GM18508 (cell line): Measurements from ENCODE around the gene EVC.

Experiments
- ATAC-seq: cut with Tn5 transposase; IDR thresholded peaks from one replicate; pipeline ENCODE4 v1.9.1; 2021; ENCODE audit warnings: moderate number of reproducible peaks; ENCODE audit not compliant: insufficient read depth, unreplicated experiment

The EVC gene

GRCh38 chr4:5710961-5711478 is at the start of gene EVC:
EVC (plus strand) TSS chr4:5711201; CDS start chr4:5711381, 180 bp downstream.
- ATAC-seq, result no peak

DNA sequence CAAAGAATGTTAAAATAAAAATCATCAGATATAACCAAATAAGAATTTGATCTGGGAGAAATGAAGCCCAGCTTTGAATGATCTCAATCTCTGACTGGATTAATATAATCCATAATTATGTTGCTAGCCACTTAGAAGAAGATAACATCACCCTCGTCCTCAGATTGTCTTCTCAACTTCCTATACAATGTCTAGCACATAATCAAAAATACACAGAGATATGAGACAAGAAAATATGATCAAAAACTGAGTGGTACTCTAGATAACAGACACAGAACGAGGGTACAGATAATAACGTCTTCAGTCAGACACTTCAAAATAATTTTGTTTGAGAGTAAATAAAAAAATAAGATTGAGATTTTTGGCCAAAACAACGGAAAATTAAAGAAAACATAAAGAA is 49.8 kb upstream of the EVC start:
- ATAC-seq, result no peak

DNA sequence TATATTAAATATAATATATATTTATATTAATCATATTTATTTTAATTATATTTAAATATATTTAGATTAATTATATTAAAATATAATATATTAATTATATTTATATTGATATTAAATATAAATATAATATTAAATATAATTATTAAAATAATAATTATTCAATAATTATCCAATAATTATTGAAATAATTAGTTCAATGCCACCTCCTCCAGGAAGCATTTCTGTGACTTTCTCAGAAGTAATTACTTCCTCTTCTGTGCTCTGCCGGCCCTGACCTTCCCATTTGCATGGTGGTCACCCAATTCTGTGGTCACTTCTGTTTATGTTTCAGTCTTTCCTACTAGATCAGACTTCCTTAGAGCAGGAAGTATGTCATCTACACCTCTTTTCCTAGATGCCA is 48.4 kb upstream of the EVC start:
- ATAC-seq, result no peak

GRCh38 chr4:5664778-5665177 is 46.2 kb upstream of the EVC start:
- no peak for ATAC-seq

- ATAC-seq, result no peak
Measured at GRCh38 chr4:5666741-5667140, 44.3 kb upstream of the EVC start.

- no peak for ATAC-seq
Measured at GRCh38 chr4:5676763-5677162, 34.2 kb upstream of the EVC start.

DNA sequence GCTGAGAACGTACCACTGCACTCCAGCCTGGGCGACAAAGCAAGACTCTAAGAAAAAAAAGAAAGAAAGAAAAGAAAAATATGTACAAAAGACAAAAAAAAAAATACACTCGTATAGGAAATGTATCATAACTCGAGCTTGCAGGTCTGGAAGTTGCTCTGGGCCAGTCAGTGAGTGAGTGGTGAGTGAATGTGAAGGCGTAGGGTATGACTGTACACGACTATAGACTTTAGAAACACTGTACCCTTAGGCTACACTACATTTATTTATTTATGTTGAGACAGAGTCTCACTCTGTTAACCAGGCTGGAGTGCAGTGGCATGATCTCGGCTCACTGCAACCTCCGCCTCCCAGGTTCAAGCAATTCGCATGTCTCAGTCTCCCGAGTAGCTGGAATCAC is 32.0 kb upstream of the EVC start:
- ATAC-seq, result no peak

GRCh38 chr4:5683566-5683965 is 27.4 kb upstream of the EVC start:
- no peak for ATAC-seq

DNA sequence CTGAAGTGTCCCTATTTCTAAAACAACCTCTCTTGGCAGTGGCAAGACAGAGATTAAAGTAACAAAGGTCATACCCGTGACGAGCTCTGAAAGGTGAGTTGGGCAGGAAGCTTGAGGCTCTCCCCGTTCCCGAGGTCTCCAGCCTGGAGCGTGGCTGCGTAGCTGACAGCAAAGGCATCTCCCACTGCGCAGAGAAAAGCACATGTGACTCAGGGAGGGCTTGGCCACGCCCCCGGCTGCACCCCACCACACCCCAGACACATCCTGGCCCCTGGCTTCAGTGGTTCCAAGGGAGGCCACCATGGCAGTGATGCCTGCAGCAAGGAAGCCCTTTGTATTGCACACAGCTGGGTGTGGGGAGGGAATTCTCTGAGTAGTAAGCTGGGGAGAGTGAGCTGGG is 25.7 kb upstream of the EVC start:
- no peak for ATAC-seq

- no peak for ATAC-seq
Measured at GRCh38 chr4:5686338-5686737, 24.7 kb upstream of the EVC start.

DNA sequence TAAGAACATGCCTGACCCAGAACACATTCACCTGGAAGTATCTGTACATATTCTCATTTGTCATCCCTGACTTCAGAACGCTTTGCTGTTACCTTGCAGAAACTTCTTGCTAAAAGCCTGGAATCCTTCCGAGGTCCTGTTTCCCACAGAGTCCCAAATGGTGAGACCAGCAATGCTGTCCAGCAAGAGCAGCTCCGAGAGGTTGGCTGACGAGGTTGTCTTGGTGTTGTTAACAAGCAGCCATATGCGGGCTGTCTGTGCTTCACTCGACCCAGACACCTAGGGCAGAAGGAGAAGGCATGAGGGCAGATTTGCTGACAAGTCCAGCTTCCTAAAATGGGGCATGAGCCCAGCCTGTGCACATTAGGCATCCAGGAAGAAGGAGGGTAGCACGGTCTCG is 21.9 kb upstream of the EVC start:
- no peak for ATAC-seq

DNA sequence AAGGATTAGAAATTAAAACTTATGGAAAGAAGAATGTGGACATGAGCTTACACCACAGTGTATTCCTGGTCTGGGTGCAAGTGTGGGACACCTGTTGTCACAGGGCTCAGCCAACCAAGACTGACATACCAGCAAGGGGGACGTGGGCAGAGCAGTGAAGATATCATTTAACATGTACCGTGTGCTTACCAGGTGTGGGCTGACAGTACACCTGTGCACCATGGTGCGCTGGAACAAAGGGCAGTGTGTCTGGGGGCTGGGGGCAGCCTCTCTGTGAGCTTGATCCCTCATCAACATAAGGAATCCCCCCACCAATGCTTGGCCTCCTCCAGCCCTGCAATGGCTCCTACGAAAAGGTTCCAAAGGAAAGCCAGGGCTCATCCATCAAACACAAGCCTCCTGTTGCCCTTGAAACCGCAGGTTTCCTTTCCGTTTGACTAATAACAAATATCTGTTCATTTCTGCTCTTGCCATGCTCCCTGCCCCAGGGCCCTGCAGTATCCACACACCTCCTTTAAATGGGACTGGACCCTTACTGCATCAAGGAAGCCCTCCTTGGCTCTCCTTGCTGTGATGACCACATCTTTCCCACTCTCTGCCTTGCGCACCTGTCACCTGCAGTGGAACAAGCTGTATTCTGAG is 19.4 kb upstream of the EVC start:
- no peak for ATAC-seq

DNA sequence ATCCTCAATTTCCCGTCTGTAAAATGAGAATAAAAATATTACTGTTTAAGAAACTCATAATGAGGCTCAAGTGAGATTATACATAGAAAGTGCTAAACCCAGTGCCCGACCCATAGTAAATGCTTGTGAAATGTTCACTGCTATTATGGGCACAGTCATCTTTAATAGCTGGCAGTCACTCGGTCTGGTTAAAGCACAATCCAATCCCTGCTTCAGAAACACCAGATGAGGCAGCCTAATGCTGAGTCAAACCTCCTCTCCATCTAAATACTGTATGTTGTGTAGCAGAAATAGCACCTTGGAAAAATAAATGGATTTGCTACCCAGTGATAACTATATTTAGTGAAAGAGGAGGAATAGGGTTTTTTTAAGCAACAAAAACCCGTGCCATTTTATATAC is 17.1 kb upstream of the EVC start:
- ATAC-seq, result no peak

DNA sequence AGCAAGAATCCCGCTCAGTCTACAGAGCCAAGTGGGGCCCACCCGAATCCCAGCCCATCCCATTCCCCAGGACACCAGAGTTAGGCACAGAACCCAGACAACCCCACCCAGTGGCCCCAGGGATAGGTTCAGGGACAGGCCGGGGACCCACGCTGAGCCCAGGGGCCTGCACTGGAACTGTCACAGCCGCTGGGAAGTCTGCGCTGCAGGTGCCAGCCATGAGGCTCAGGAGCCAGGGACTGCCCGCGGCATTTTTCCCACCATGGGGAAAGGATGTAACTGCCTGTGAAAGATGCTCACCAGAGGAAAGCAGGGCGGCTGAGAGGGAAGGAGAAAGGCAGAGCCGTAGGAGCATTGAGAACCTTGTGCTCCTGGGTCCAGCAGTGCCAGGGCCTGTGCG is 14.7 kb upstream of the EVC start:
- ATAC-seq, result no peak

GRCh38 chr4:5700459-5700858 is 10.5 kb upstream of the EVC start:
- no peak for ATAC-seq

GRCh38 chr4:5701971-5702370 is 9.0 kb upstream of the EVC start:
- no peak for ATAC-seq

DNA sequence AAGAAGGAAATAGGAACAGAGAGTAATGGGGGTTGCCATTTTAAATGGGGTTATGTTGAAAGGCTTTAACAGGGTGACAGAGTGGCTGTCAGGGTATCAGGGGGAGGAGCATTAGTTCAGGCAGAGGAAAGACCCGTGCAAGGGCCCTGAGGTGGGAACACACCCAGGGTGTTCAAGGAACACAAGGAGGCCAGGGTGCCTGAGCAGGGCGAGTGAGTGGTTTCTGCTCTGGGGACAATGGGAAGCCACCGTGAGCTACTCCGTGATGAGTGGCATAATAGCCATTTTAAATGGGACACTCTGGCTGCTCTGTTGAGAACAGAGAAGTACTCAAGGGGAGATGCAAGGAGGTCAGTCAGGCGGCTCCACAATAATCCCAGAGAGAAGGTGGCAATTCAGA is 7.2 kb upstream of the EVC start:
- no peak for ATAC-seq

GRCh38 chr4:5704276-5704675 is 6.7 kb upstream of the EVC start:
- ATAC-seq, result no peak

GRCh38 chr4:5705647-5706320 is 5.2 kb upstream of the EVC start:
- no peak for ATAC-seq

DNA sequence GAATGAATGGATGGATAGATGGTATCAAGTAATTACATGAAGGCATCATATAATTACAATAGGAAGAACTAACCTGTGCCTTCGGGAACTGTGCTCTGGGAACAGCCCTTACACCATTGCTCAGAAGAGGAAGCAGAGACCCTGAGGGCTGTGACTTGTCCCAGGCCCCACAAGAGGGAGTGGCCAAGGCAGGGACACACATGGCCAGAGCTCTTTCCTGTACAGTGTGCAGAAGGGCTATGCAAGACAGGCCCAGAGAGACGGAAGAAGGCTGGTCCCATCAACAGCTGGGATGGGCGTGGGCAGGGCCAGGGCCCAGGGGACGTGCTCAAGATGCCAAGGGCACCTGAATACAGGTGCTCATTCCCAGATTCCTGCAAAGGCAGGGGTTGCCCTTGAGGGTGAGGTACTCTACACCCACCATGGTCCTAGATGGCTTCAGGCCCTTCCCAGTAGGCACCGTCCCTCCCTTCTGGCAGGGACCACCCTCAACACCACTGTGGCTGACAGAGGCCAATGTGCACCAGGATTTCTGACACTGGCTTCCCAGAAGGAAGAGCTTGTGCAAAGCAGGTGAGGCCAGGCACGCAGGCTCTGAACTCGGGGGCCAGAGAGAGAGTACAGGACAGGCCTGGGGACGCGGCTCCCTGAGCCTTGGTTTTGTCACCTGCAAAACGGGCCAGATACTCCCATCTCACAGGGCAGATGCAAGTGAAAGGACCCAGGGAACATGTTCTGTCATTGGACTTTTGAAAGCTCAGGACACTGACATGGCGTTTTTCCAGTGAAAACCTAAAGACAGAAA is 4.3 kb upstream of the EVC start:
- ATAC-seq, result no peak

DNA sequence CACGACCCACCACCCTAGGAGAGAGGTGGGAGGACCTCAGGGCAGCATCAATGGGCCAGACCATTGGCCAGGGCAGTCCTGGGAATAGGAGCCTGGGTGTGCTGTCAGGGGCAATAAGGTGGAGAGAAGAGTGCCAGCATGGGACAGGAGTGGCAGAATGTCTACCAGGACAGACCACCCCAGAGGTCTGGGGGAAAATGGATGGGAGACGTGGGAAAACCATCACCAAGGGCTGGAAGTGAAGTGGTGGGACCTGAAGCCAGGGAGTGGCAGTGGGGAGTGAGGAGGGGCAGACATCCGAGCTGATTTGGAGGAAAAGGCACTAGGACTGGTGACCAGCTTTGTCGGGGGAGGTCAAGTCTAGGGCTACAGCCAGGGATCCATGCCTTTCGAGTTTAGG is 3.6 kb upstream of the EVC start:
- no peak for ATAC-seq
